Measurements from ENCODE around the gene L3MBTL4.

Gene L3MBTL4

DNA sequence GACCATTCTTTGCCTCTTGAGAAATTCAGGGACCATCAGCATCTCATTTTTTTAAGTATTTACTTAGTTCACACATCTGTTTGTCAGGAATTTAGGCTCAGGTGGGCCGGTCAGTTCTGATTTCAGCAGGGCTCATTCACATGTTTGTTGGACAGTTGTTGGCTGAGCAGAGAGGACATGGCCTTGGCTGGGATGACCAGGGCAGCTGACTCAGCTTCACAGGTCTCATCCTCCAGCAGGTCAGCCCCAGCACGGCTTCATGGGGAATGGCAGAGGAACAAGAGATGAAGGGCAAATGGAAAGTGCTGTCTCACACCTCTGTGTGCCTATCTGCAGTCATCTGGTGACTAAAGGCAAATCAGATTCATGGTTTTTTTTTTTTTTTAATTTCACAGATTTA lies 383.3 kb downstream of the L3MBTL4 start:
- no peak for DNase-seq (ENCODE audit: low spot score)

DNA sequence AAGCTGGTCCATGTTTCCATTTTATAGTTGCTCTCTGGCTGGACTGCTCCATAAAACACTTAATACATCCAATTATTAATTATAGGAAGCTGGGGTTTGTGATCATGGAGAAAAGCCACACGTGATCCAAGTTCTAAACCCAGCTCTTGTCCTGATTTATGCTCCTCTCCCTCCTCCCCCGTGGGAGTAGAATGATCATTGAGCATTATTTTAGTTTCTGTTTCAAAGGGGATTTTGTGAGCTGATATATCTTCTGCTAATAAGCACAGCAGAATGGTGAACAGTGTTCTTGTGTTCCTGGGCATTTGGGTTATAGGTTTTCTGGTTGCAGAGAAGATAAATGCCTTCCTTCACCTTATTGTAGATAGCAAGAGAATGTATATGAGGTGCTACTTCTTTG lies 383.7 kb downstream of the L3MBTL4 start:
- no peak for DNase-seq (ENCODE audit: low spot score)

DNA sequence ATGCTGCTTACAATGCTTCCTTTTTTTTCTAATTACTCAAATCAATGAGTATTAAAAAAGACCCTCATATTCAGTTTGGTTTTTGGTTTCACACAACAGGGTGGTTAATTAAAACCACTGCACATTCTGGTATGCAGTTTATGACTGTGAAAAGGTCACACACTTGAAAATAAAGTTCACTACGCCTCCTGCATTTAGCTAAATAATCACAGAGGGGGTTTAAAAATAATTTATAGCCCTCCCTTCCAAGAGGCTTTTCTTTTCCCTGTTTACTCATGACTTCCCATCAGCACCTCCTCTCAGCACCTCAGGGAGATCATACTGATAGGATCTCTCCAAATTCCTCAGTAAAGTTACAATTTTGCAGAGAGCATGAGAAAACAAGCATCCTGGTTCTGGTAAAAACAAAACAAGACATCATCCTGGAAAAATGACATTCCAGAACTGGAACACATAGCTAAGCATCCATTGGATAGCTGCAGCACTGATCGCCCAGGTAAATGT lies 389.9 kb downstream of the L3MBTL4 start:
- no peak for DNase-seq (ENCODE audit: low spot score)

DNA sequence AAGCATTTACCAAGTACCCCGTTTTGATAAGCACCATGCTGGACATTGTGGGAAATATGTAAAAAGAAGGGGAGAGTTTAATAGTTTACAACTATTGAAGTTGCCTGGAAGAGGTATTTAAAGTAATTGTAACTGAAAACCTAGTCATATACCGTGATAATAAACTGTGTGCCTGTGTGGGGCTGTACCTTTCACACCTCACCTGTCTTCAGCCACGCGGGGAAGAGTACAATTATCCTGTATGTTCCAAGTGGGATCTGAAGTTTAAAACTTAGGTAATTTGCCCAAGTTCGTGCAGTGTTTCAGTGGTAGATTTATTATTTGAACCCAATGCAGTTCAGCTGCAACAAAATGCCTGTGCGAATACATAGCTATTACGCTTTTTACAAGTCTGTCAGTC lies 391.2 kb downstream of the L3MBTL4 start:
- no peak for DNase-seq (ENCODE audit: low spot score)

DNA sequence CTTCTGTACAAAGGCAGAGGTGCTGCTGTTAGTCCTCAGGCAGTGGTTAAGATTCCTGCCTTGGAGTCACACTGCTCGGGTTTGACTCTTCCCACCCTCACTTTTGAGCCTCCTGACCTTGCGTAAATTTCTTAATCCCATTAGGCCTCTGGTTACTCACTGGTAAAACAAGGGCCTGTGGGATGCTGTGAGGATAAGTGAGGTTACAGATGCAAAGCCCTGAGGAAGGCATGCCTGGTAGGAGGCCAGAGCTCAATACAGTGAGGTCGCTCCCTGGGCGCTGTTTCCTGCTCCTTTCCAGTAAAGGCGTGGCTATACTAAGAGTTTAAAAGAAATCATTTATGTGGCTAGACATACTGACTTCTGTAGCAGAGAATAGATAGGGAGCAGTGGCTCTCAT lies 391.9 kb downstream of the L3MBTL4 start:
- DNase-seq (ENCODE audit: low spot score), result no peak

DNA sequence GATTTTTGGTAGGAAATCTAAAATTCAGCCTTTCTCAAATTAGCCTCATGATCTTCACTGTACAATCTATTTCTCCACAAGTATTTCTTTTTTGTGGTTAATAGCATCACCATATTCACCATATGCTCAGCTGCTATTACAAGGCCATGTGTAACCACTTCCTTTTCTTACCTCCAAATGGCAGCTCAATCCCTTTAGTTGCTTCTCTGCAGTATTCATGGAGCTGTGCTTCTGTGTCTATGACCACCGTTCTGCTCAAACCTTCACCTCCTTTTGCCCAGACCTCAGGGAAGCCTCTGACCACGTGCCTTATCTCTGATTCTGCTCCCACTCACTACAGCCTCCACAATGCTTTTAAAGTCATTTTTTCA lies 392.7 kb downstream of the L3MBTL4 start:
- DNase-seq (ENCODE audit: low spot score), result no peak

DNA sequence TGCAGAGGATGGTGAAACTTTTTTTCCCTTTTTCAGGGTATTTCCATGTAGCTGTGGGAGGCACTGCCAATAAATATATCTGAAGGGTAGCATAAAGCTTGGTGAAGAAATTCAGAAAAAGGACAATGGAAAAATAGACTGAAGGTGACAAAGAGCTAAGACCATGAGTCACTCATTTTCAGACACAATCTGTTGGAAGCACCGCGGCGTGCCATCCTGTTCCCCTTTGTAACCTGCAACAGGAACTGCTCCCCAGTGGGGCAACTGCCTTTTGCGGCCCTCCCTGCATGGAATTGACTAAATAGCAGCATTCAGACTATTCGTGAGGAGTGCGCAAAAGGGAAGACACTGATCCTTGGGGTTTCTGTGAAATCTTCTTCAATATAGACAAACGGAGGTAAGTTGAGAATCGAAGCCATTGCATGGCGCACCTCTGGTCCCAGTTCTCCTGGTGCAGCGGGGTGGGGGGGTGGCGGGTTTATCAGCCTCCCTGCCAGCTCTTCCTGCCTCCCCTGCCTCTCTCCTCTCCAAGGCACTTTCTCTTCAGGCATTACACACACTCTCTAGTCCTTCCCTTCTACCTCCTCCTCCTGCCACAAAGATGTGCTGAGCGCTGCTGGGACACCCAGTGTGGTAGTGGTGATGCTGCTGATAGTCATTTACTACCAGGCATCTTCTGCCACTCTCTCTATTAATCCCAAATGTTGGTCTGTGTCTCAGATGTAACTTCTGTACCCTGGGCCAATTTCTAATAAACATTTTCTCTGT lies 393.2 kb downstream of the L3MBTL4 start:
- DNase-seq (ENCODE audit: low spot score), result no peak

DNA sequence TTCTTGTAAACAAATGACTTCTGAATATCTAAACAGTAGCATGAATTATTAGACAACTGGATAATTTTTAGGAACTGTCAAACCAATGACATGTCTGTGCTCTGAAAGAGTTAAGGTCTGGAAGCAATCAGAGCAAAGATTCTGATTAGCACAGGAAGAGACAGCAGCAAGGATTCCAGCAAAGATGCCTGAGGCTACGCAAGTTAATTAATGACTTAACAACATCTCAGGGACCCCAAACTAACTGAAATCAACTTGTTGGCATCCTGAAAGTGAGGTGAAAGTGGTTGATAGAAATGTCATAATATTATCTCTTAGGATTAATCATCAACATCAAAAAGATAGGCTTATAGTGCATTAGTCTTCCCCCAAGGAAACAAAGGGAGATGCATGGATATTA lies 396.0 kb downstream of the L3MBTL4 start:
- no peak for DNase-seq (ENCODE audit: low spot score)

DNA sequence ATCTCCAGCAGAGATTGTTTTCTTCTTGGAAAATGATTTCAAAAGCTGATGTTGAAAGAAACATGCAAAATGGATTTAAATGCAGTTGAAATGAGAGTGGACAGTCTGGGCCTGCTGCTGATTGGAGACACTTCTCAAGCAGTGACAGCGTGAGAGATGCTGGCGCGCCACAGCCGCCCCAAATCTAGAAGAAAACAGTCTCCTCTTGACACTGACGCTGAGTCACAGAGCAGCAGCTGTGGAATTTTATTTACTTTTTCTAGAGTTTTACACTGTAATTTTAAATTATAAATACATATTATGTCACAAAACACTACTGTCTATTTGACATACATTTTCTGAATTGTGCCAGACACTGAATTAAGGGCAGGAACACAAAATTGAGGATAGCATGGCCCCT lies 397.5 kb downstream of the L3MBTL4 start:
- DNase-seq (ENCODE audit: low spot score), result no peak

DNA sequence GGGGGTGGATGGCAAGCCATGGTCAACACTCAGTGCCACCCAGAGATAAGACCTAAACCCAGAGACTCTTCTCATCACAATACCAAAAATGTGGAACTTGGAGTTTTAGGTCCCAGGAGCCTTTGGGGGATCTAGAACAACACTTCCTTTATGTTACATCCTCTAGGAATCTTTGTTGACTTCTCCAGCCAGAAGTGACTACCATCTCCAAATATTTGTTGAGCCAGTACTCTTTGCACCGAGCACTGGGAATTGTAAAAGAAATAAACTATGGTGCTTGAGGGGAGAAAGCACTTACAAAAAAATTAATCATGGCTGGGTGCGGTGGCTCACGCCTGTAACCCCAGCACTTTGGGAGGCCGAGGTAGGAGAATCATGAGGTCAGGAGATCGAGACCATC lies 399.3 kb downstream of the L3MBTL4 start:
- no peak for DNase-seq (ENCODE audit: low spot score)

DNA sequence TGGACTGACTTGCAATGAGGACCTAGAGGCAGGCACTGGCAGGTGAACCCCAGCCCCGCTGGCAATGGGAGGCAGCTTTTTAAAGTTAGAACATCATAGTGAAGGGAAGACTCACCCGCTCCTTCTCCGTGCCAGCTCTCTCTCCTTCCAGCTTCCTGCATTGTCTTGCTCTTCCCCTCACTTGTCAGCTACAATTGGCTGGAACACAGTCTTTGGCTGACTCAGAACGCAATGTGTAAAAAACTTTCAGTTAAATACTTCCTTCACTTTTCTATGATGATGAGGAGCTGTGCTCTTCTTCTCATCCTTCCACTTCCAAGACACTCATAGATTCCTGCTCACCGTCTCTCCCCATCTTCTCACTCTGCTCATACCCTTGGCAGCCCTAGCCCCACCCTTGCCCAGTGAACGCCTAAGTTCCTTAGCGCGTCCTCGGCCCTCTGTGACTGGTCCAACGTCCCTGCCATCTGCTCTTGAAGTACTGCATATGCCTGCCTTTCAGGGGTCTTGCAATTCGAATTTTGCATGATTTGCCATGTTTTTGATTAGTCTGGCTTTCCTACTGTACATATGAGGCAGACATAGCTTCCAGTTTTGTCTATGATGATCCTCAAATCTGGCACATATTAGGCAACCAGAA lies 401.4 kb downstream of the L3MBTL4 start:
- DNase-seq (ENCODE audit: low spot score), result no peak

DNA sequence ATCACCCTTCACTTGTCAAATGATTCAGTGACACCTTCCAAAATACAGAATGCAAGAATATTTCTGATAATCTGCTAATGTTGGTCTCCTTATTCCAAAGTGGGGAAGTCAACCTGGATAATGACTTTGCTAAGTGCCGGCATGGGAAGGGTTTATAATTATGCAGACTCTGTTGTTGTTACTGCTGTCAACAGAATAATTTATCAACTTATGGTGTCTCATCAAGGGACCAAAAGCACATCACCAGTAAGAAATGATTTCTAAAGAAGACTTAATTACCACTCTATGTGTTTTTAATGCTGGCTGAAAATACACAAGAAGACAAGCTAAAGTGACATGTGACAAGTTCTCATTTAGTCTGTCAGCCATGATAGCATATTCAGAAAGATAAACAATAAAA lies 403.8 kb downstream of the L3MBTL4 start:
- DNase-seq (ENCODE audit: low spot score), result no peak

DNA sequence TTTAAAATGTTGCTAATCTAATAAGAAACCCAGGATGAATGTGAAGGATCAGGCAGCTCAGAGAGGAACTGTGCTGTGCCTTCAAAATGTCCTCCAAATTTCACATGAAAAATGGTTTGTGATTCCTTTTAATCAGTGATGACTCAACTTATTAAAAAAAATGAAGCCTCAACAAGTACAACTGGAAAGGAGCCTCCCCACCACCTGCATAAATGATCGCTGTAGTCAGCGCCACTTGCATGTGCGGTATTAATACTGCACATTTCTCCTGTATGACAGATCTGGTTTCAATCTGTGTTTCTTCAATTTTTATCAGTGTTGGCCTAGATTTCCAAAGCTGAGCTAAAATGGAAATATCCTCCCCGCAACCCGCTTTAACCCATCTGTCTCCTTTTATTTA lies 404.4 kb downstream of the L3MBTL4 start:
- no peak for DNase-seq (ENCODE audit: low spot score)

DNA sequence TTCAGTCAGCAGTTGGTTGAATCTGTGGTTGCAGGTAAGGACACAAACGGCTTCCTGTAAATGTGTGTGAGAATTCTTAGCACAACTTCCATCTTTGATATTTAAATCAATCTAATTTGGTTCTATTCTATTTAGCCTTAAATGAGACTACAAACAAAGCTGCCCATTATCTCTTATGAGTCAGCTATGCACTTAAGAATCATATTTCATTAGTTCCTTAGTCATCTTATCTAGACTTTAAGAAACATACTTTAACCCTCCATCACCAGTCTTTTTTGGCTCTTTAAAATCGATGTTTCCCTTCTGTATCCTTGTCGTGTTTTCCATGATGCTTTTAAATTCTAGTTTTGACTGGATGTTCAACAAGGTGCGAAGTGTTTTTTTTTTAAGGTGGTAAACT lies 405.0 kb downstream of the L3MBTL4 start:
- no peak for DNase-seq (ENCODE audit: low spot score)

DNA sequence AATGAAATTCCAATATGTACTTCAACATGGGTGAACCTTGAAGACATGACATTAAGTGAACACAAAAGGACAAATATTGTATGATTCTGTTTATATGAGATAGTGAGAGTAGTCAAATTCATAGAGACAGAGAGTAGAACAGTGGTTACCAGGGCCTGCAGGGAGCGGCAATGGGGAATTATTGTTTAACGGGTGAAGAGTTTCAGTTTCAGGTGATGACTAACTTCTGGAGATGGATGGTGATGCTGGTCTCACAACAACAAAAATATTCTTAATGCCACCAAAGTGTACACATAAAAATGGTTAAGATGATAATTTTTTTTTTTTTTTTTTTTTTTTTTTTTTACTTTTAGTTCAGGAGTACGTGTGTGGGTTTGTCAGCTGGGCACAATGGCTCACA lies 410.0 kb downstream of the L3MBTL4 start:
- no peak for DNase-seq (ENCODE audit: low spot score)

DNA sequence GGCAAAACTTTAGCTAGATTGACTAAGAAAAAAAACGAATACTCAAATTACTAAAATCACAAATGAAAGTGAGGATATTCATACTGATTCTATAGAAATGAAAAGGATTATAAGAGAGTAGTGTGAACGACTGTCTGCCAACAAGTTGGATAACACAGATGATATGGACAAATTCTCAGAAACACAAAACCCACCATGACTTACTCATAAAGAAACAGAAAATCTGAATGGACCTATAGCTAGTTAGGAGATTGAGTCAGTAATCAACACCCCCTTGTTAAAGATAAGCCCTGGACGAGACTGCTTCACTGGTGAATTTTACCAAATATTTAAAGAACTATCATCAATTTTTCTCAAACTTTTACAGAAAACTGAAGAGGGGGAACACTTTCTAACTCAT lies 410.6 kb downstream of the L3MBTL4 start:
- DNase-seq (ENCODE audit: low spot score), result no peak

DNA sequence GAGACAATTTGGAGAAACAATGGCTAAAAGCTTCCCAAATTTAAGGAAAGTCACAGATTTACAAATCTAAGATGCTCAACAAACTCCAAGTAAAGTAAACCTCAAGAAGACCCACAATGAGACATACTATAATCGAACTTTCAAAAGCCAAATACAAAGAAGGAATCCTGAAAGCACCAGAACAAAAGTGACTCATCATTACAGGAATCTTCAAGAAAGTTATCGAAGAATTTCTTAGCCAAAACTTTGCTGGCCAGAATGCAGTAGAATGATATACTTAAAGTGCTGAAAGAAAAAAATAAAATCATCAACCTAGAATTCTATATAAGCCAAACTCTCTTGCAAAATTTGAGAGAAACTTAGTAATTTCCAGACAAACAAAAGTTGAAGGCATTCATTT lies 412.8 kb downstream of the L3MBTL4 start:
- DNase-seq (ENCODE audit: low spot score), result no peak

DNA sequence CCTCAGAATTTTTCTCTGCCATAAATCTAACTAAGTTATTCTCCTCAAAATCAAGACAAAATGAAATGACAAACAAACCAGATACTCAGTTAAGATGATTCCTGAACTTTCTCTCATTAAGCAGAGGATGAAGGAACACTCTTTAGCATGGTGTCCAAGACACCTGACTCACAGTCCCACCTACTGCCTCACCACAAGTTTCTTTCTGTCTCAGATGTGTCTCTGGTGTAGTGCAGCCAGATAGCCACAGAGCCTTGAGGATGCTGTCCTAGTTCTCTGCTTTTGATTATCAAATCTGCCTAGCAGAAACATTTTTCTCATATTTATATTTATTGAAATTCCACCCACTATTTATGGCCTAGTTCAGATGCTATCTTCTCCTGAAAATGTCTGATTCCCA lies 415.8 kb downstream of the L3MBTL4 start:
- DNase-seq (ENCODE audit: low spot score), result no peak

DNA sequence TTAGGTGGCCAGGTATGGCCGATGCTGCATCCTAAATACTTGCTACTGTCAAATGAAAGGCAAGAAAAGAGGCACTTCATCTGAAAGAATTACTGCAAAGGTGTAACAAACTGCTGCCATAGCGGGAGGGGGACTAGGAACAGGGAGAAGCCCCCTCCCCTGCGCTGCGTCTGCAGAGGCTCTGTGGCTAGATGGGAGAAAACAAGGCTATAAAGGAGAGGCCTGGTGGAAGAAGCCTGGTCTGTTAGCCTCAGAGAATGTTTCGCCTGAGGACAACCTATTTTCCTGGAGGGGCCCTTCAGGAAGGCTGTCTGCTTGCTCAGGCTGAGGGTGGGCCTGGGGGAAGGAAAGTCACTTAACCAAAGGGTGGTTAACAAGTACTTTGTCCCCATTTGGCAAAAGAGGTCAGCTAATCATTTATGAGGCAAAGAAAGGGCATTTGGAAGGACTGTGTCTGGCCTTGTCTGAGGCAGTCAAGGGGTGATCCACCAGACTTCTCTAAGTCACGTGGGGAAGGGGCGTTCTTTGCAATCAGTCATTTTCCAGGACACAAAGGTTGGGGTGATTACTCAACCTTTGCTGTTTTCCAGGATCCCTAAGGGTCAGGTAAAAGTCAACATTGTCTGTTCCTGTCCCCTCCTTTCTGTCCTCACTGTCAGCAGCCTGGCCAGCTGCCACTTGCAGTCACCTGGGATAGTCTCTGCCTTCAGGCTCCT lies 416.4 kb downstream of the L3MBTL4 start:
- no peak for DNase-seq (ENCODE audit: low spot score)

DNA sequence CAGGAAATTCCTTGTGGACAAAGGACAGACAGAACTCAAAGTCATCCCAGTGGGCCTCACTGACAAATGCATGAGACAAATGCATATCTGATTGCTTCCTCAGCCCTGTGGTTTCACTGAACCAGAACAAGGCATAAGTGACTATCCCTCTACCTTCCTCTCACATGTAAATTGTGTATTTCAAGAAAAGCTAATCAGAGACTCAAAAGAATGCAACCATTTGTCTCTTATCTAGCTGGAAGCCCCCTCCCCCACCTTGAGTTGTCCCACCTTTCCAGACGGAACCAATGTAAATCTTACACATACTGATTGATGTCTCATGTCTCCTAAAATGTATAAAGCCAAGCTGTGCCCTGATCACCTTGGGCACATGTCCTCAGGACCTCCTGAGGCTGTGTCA lies 417.4 kb downstream of the L3MBTL4 start:
- DNase-seq (ENCODE audit: low spot score), result no peak

DNA sequence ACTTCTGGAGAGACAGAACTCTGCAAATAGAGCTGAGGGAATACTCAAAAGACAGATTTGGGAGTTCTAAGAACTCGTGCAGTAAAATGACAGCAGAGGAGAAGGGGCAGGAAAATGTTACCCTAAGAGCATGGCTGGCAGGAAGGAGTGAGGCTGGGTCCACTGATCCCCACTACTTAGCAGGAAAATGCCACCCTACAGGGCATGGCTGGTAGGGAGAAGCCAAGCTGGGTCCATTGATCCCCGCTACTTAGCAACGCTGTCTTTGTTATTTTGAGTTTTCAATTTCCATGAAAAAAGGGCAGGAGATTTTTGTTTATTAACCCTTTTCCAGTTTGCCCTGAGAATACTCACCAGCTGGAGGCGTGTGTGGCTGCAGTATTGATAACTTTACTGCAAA lies 419.1 kb downstream of the L3MBTL4 start:
- DNase-seq (ENCODE audit: low spot score), result no peak

DNA sequence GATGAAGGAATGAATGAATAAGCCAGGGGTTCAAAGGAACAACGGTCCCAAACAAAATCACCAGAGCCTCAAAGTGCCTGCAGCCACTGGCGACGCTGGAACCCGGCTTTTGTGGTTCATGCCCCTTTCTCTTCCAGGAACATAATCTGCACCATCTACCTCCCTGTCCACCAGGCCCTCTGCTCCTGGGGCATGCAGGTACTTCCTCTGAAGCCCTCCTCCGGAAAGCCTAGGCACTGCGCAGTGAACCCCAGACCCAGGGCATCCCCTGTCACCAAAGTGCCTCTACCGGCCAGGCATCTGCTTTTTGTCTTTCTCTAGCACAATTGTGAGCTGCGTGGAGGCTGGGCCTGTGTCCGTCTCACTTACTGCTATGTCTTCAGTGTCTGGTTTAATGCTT lies 420.8 kb downstream of the L3MBTL4 start:
- DNase-seq (ENCODE audit: low spot score), result no peak

DNA sequence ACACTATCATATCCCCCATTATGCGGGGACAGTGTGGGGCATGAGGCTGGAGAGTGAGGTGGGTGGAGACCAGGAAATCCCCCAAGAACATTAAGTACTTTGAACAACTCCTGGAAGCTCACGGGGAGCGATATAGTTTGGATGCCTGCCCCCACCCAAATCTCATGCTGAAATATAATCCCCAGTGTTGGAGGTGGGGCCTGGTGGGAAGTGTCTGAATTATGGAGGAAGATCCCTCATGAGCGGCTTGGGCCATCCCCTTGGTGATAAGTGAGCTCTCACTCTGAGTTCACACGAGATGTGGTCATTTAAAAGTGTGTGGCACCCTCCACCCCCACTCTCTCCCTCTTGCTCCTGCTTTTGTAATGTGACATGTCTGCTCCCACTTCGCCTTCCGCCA lies 422.3 kb downstream of the L3MBTL4 start:
- no peak for DNase-seq (ENCODE audit: low spot score)

All from hematopoietic multipotent progenitor cell treated with erythropoietin and hydrocortisone succinate and interleukin-3 and kit ligand, for 15 days (in vitro differentiated cells).